H9 (cell line): ENCODE results near the gene BIRC7. TPM values are rescaled to one million over a fixed set of nuclear protein-coding genes. Genes with fewer than 3 reads are reported as not detected.

Source experiments
- DNase-seq: peaks from one replicate; pipeline ENCODE4 v3.0.0-alpha.2; 2017
- H2AFZ ChIP-seq: one replicate; pipeline ENCODE4 v1.6.1; 2013; ENCODE audit warnings: mild to moderate bottlenecking, low read length, control low read depth, moderate library complexity
- H2AK5ac ChIP-seq: 2 replicates; pipeline ENCODE4 v1.6.1; 2013; ENCODE audit warnings: low read length, control low read depth, mixed read lengths; ENCODE audit not compliant: insufficient read length
- H2BK120ac ChIP-seq: one replicate; pipeline ENCODE4 v1.6.1; 2013; ENCODE audit warnings: low read depth, mild to moderate bottlenecking, low read length, control low read depth, inconsistent platforms; ENCODE audit not compliant: poor library complexity, severe bottlenecking
- H2BK12ac ChIP-seq: 2 replicates; pipeline ENCODE4 v1.6.1; 2013; ENCODE audit warnings: low read length, control low read depth, mixed read lengths, low read depth; ENCODE audit not compliant: insufficient read length
- H2BK15ac ChIP-seq: 2 replicates; pipeline ENCODE4 v1.6.1; 2013; ENCODE audit warnings: low read depth, low read length, control low read depth
- H2BK20ac ChIP-seq: one replicate; pipeline ENCODE4 v1.6.1; 2013; ENCODE audit warnings: low read depth, mild to moderate bottlenecking, low read length, control low read depth, inconsistent platforms; ENCODE audit not compliant: poor library complexity, severe bottlenecking
- H2BK5ac ChIP-seq: 2 replicates; pipeline ENCODE4 v1.6.1; 2013; ENCODE audit warnings: low read length, control low read depth, mixed read lengths; ENCODE audit not compliant: insufficient read length
- H3K14ac ChIP-seq: 2 replicates; pipeline ENCODE4 v1.6.1; 2013; ENCODE audit warnings: low read length, control low read depth; ENCODE audit not compliant: insufficient read depth
- H3K18ac ChIP-seq: 2 replicates; pipeline ENCODE4 v1.6.1; 2013; ENCODE audit warnings: low read depth, mild to moderate bottlenecking, mixed read lengths, low read length, control low read depth; ENCODE audit not compliant: insufficient read length
- H3K23ac ChIP-seq: 2 replicates; pipeline ENCODE4 v1.6.1; 2013; ENCODE audit warnings: low read length, control low read depth, mixed read lengths, low read depth; ENCODE audit not compliant: insufficient read length
- H3K23me2 ChIP-seq: 2 replicates; pipeline ENCODE4 v1.6.1; 2013; ENCODE audit warnings: low read depth, mild to moderate bottlenecking, mixed read lengths, low read length, control low read depth; ENCODE audit not compliant: insufficient read length, poor library complexity, severe bottlenecking
- H3K27ac ChIP-seq: 2 replicates; pipeline ENCODE4 v1.5.1; 2013; ENCODE audit warnings: low read length, control low read depth, mixed read lengths, low read depth; ENCODE audit not compliant: insufficient read length
- H3K27me3 ChIP-seq: 2 replicates; pipeline ENCODE4 v1.6.1; 2013; ENCODE audit warnings: low read length, control low read depth, inconsistent platforms; ENCODE audit not compliant: insufficient read depth
- H3K4ac ChIP-seq: 2 replicates; pipeline ENCODE4 v1.6.1; 2013; ENCODE audit warnings: low read depth, mild to moderate bottlenecking, control low read depth, inconsistent platforms, low read length, moderate library complexity
- H3K4me1 ChIP-seq: 2 replicates; pipeline ENCODE4 v1.6.1; 2013; ENCODE audit warnings: low read length, control low read depth, inconsistent platforms; ENCODE audit not compliant: insufficient read depth
- H3K4me2 ChIP-seq: 2 replicates; pipeline ENCODE4 v1.6.1; 2013; ENCODE audit warnings: low read length, control low read depth, mixed read lengths; ENCODE audit not compliant: insufficient read length, insufficient read depth
- H3K56ac ChIP-seq: 2 replicates; pipeline ENCODE4 v1.6.1; 2013; ENCODE audit warnings: low read depth, mild to moderate bottlenecking, mixed read lengths, low read length, control low read depth; ENCODE audit not compliant: insufficient read length
- H3K79me1 ChIP-seq: 2 replicates; pipeline ENCODE4 v1.6.1; 2013; ENCODE audit warnings: low read depth, mild to moderate bottlenecking, moderate library complexity, low read length, control low read depth, inconsistent platforms; ENCODE audit not compliant: insufficient read depth, poor library complexity, severe bottlenecking
- H3K79me2 ChIP-seq: 2 replicates; pipeline ENCODE4 v1.6.1; 2013; ENCODE audit warnings: low read length, control low read depth, inconsistent platforms; ENCODE audit not compliant: insufficient read depth
- H3K9ac ChIP-seq: 2 replicates; pipeline ENCODE4 v1.6.1; 2013; ENCODE audit warnings: low read length, control low read depth, mixed read lengths; ENCODE audit not compliant: insufficient read length; ENCODE audit errors: extremely low read depth
- H3K9me3 ChIP-seq: one replicate; pipeline ENCODE4 v1.6.1; 2013; ENCODE audit warnings: low read depth, low read length, inconsistent platforms; ENCODE audit not compliant: control insufficient read depth
- H3T11ph ChIP-seq: one replicate; pipeline ENCODE4 v1.6.1; 2013; ENCODE audit warnings: mild to moderate bottlenecking, low read length, control low read depth, inconsistent platforms
- H4K20me1 ChIP-seq: one replicate; pipeline ENCODE4 v1.6.1; 2013; ENCODE audit not compliant: control insufficient read depth, insufficient read length, insufficient read depth
- H4K5ac ChIP-seq: 2 replicates; pipeline ENCODE4 v1.6.1; 2013; ENCODE audit warnings: low read depth, mild to moderate bottlenecking, mixed read lengths, low read length, control low read depth; ENCODE audit not compliant: insufficient read length
- H4K8ac ChIP-seq: replicated peaks from 2 replicates; pipeline ENCODE4 v1.6.1; 2013; ENCODE audit warnings: low read length, control low read depth, mixed read lengths, low read depth; ENCODE audit not compliant: insufficient read length
- H4K91ac ChIP-seq: 2 replicates; pipeline ENCODE4 v1.6.1; 2013; ENCODE audit warnings: low read depth, mild to moderate bottlenecking, moderate library complexity, mixed read lengths, low read length, control low read depth; ENCODE audit not compliant: insufficient read length
- H3K27ac Mint-ChIP-seq, 3 experiments: 2 replicates in 2 of 3; 3 replicates in 1 of 3; pipeline ENCODE4 v1.8.0; 2020 to 2021; ENCODE audit warnings: mixed read lengths in 3 of 3, mild to moderate bottlenecking in 1 of 3, moderate library complexity in 1 of 3
- H3K27me3 Mint-ChIP-seq: 2 replicates; pipeline ENCODE4 v1.8.0; 2021; ENCODE audit warnings: low read depth, mild to moderate bottlenecking, moderate library complexity, mixed read lengths
- H3K36me3 Mint-ChIP-seq, 3 experiments: 2 replicates in 2 of 3; 3 replicates in 1 of 3; pipeline ENCODE4 v1.8.0; 2020 to 2021; ENCODE audit warnings: low read depth in 3 of 3, mixed read lengths in 3 of 3; ENCODE audit not compliant: insufficient read depth in 1 of 3
- H3K4me1 Mint-ChIP-seq, 2 experiments: 2 replicates each; pipeline ENCODE4 v1.8.0; 2020; ENCODE audit warnings: mixed read lengths in 2 of 2
- H3K4me3 Mint-ChIP-seq, 2 experiments: 2 replicates in 1 of 2; 3 replicates in 1 of 2; pipeline ENCODE4 v1.8.0; 2020 to 2021; ENCODE audit warnings: mild to moderate bottlenecking in 2 of 2, mixed read lengths in 2 of 2, moderate library complexity in 1 of 2
- H3K9me3 Mint-ChIP-seq, 2 experiments: 2 replicates in 1 of 2; 3 replicates in 1 of 2; pipeline ENCODE4 v1.8.0; 2020; ENCODE audit warnings: mild to moderate bottlenecking in 2 of 2, mixed read lengths in 2 of 2, moderate library complexity in 1 of 2
- WGBS: extraction: QIAGEN DNeasy Blood & Tissue Kit; methylation state at CpG from one replicate; pipeline ENCODE4 v1.1.7; 2013; ENCODE audit warnings: missing lambda C conversion rate, low lambda C conversion rate, mixed read lengths; ENCODE audit not compliant: insufficient read length; ENCODE audit errors: extremely low coverage; 5-methylcytosine and 5-hydroxymethylcytosine counted together
- total RNA-seq: library from RNA; stranded (reverse); gene quantifications from 2 replicates; pipeline ENCODE4 v1.2.1, GENCODE V29; 2021
- TF ChIP-seq, protein P1 (sequence below): fragments of 200-600 bp; sonication (generic); conservative IDR thresholded peaks from 3 replicates; pipeline ENCODE4 v1.8.0; 2021; ENCODE audit warnings: antibody characterized with exemption, mild to moderate bottlenecking

Gene BIRC7
- total RNA-seq, 1 experiment from 2014 or later: not detected

DNA sequence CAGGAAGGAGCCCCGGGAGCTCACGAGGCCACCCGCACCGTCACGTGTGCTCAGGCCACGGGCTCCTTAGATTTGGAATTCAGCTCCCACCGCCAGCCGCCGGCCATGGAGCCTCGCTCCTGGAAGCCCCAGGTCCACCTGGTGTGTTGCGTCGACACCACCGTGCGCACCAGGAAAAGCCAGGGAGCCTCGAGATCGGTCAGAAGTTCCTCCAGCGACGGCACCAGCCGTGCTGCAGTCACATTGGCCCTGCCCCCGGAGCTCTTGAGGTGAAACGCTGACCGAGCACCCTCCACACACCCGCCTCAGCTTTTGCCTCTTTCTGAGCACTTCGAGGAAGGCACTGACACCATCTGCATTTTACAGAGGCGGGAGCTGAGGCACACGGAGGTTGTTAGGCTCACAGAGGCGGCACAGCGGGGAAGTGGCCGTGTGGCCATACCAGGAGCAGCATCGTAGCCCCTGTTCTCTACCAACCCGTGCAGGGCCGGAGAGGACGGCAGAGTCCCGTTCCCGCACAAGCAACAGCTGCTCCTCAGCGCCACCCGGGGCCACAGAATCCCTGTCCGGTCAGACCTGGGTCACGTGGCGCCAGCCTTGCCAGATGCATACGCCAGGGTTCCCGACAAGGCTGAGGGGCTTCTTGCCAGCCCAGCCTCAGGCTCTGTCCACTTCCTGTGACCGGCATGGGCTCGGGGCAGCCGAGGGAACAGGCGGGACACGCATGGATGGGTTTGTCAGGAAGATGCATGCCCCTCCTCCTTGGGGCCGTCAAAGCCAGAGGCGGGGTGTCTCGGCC is 11.0 kb downstream of the BIRC7 start:
- Histone ChIP-seq H4K8ac (no peak overlapping the region), H3K4me1 (no peaks in the 10 kb centered on the region), H4K5ac (no peak overlapping the region), H3K79me2 (no peaks in the 10 kb centered on the region), H4K91ac (no peak overlapping the region), H3K9ac (no peak overlapping the region), H2BK15ac (no peak overlapping the region), H3K14ac (no peak overlapping the region; the same call in 1 of the 2 replicates), H3K27ac (no peak overlapping the region), H3K79me1 (no peaks in the 10 kb centered on the region), H3K9me3 (no peaks in the 10 kb centered on the region), H3T11ph (no peak overlapping the region), H3K4ac (no peak overlapping the region), H2AFZ (no peak overlapping the region), H2AK5ac (no peak overlapping the region), H2BK5ac (no peak overlapping the region), H3K23me2 (no peaks in the 10 kb centered on the region), H4K20me1 (no peaks in the 10 kb centered on the region), H3K56ac (no peak overlapping the region), H3K23ac (no peak overlapping the region), H3K4me2 (no peak overlapping the region), H2BK12ac (no peak overlapping the region), H3K18ac (no peak overlapping the region), H2BK20ac (no peak overlapping the region), H3K27me3 (no peaks in the 10 kb centered on the region), H2BK120ac (no peak overlapping the region)
- peaks cover 13% of the 10 kb centered on the region for H3K27me3 Mint-ChIP-seq
- peak; percentile 76 for DNase-seq
- no peak overlapping the region for H3K27ac Mint-ChIP-seq
- peaks cover 2 to 5% of the 10 kb centered on the region in 2 experiments; a peak in 1 of 5 replicates for H3K9me3 Mint-ChIP-seq
- H3K36me3 Mint-ChIP-seq: peaks cover 0 to 4% (median 0%) of the 10 kb centered on the region in 3 experiments; a peak in 2 of 7 replicates
- H3K4me3 Mint-ChIP-seq: no peak overlapping the region
- H3K4me1 Mint-ChIP-seq: peaks cover 16 to 21% of the 10 kb centered on the region in 2 experiments
- TF ChIP-seq, protein P1, sequence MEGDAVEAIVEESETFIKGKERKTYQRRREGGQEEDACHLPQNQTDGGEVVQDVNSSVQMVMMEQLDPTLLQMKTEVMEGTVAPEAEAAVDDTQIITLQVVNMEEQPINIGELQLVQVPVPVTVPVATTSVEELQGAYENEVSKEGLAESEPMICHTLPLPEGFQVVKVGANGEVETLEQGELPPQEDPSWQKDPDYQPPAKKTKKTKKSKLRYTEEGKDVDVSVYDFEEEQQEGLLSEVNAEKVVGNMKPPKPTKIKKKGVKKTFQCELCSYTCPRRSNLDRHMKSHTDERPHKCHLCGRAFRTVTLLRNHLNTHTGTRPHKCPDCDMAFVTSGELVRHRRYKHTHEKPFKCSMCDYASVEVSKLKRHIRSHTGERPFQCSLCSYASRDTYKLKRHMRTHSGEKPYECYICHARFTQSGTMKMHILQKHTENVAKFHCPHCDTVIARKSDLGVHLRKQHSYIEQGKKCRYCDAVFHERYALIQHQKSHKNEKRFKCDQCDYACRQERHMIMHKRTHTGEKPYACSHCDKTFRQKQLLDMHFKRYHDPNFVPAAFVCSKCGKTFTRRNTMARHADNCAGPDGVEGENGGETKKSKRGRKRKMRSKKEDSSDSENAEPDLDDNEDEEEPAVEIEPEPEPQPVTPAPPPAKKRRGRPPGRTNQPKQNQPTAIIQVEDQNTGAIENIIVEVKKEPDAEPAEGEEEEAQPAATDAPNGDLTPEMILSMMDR: no peak
- WGBS: no CpG with 5 or more reads among the region's 50 CpGs
